ENCODE measurements around the gene KDM4C.

DNA sequence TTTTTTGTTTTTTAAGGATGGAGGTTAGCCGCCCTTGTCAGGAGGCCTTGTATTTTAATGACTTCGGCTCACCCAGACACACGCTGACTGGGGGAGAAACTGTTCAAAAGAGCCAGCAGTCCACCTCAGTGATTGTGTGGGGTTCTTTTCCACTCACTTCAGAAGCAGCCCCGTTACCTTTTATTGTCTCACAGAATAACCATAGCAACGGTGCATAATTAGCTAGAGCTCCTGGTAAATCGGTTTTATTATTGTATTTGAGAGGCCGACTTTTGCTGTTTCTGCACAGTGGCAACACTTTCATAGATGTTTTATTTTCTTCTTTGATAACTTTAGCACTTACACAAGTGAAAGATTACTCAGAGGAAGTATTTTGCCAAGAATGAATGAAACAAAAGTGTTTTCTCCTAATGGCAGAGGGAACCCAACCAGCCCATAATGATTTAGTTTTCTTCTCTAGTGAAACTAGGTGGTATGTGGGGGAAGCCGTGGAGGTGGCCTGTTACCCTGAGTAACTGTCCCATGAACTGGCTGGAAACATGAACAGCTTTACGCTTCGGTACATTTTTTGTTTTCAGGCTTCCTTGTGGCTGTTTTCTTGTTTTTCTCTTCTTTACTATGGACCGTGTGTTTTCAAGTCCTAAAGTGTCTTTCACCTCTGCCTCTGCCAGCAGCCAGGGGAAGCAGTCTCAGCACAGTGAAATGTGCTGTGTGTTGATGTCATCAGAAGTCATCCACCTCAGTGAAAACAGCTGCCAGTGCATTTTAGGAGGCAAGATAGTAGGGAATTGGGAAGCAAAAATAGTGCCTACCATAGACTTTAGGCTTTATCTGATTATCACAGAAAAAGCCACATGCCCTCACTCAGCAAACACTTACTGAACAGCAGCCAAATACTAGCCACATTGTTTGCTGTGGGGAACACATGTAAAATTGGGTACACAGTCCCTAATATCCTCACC lies 414.7 kb downstream of the KDM4C start:
- TF ChIP-seq, protein P1, sequence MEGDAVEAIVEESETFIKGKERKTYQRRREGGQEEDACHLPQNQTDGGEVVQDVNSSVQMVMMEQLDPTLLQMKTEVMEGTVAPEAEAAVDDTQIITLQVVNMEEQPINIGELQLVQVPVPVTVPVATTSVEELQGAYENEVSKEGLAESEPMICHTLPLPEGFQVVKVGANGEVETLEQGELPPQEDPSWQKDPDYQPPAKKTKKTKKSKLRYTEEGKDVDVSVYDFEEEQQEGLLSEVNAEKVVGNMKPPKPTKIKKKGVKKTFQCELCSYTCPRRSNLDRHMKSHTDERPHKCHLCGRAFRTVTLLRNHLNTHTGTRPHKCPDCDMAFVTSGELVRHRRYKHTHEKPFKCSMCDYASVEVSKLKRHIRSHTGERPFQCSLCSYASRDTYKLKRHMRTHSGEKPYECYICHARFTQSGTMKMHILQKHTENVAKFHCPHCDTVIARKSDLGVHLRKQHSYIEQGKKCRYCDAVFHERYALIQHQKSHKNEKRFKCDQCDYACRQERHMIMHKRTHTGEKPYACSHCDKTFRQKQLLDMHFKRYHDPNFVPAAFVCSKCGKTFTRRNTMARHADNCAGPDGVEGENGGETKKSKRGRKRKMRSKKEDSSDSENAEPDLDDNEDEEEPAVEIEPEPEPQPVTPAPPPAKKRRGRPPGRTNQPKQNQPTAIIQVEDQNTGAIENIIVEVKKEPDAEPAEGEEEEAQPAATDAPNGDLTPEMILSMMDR (conservative IDR thresholded peaks at IDR 0.05; ENCODE audit: low read length) = no peak
- no peak for TF ChIP-seq EZH2phosphoT487 (IDR thresholded peaks at IDR 0.05; ENCODE audit: borderline replicate concordance, low read depth, low read length)
